AG04450 (cell line): ENCODE data around the gene RPL18A. TPM values are rescaled to one million over a fixed set of nuclear protein-coding genes. Genes with fewer than 3 reads are reported as not detected.

Experiments
- CTCF ChIA-PET: fragments of 300-600, 350-600 bp; formaldehyde crosslinking; extraction: SDS; loops from one replicate; lab custom pipeline; 2022; ENCODE audit warnings: antibody characterized with exemption, inconsistent platforms; lab: Charles Lee
- POLR2A ChIA-PET: fragments of 350-600 bp; formaldehyde crosslinking; extraction: SDS; loops from one replicate; lab custom pipeline; 2021; ENCODE audit warnings: antibody characterized with exemption, inconsistent platforms; lab: Yijun Ruan, JAX
- DNase-seq: peaks from one replicate; pipeline ENCODE4 v3.0.0-alpha.2; 2011; ENCODE audit warnings: low read depth, low spot score
- H3K27ac ChIP-seq: one replicate; pipeline ENCODE4 v1.5.1; 2012; ENCODE audit warnings: low read depth, low read length, control low read depth
- H3K27me3 ChIP-seq: one replicate; pipeline ENCODE4 v1.6.0; 2012; ENCODE audit warnings: low read length; ENCODE audit not compliant: control insufficient read depth, insufficient read depth
- H3K4me3 ChIP-seq: 2 replicates; pipeline ENCODE4 v1.5.1; 2011; ENCODE audit warnings: mild to moderate bottlenecking, low read depth, low read length, control low read depth
- H3K9me3 ChIP-seq: 2 replicates; pipeline ENCODE4 v1.5.1; 2012; ENCODE audit warnings: low read length; ENCODE audit not compliant: control insufficient read depth, insufficient read depth
- CTCF ChIP-seq: IDR thresholded peaks from 2 replicates; pipeline ENCODE4 v1.5.1; 2011; ENCODE audit warnings: low read depth, low read length, control low read depth, inconsistent platforms
- polyA plus RNA-seq: library from polyadenylated mRNA; depleted of rRNA; stranded (reverse); fragments of >200 nt; gene quantifications from 2 replicates; pipeline ENCODE4 v1.2.3, GENCODE V29; 2011

Gene RPL18A
- polyA plus RNA-seq, 1 experiment = 890 TPM

DNA sequence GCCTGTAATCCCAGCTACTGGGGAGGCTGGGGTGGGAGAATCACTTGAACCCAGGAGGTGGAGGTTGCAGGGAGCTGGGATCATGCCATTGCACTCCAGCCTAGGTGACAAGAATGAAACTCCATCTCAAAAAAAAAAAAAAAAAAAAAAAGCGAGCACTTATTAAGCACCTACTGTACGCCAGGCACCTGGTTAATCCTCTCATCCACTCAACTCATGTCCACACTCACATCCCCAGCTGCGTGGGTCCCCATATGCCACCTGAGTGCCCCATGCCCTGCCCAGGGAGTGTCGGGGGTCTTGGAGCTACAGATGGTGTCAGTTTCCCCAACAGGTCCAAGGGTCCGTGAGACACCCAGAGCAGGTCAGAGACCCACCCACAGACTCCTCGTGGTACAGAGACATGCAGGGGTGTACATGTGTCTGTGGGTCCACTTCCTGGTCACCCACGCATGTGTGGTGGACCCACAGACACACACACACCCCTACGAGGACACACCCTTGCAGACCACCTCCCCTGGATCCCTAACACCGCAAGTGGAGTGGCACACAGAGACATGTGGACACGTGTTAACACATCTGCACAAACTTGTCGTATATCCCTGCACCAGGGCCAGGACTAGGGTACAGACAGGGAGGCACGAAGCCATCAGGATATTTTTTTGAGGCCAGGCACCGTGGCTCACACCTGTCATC is 41.9 kb upstream of the RPL18A start:
- ChIA-PET CTCF (no interaction called here), POLR2A (no interaction called here)
- TF ChIP-seq CTCF = no peak
- Histone ChIP-seq H3K27ac (no peak overlapping the region), H3K27me3 (peaks cover 10% of the 10 kb centered on the region), H3K4me3 (no peak overlapping the region), H3K9me3 (no peaks in the 10 kb centered on the region; the same call in 1 of the 2 replicates)
- DNase-seq = no peak

DNA sequence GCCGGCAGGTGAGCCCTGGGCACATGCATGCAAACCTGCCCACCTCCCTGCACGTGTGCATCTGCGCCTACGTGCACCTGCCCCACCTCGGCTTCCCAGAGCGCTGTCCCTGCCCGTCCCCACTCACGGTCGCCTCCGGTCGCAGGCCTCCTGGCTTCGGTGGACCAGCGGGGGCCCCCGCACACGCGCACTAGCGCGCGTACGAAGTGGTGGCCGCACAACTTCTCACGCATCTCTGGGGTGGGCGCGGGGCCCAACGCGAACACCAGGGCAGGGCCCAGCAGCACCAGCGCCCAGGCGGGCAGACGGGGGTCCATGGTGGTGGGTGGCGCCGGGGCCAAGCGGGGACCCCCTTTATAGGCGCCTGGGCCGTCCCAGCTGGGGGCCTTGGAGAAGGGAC is 38.5 kb upstream of the RPL18A start, which contains the start of gene INSL3:
Gene INSL3 (minus strand): TSS at position 330 of the 400 bp plus-strand sequence. CDS start 13 bp downstream, at position 317.
- no peak for DNase-seq
- POLR2A ChIA-PET = no interaction called here
- H3K4me3 ChIP-seq = no peak within 1 kb of the TSS
- no peak within 1 kb of the TSS for H3K27ac ChIP-seq
- CTCF ChIA-PET = no interaction called here
- TF ChIP-seq CTCF = no peak
- peaks cover 28% of the 10 kb centered on the region for H3K27me3 ChIP-seq
- no peaks in the 10 kb centered on the region; the same call in 1 of the 2 replicates for H3K9me3 ChIP-seq

DNA sequence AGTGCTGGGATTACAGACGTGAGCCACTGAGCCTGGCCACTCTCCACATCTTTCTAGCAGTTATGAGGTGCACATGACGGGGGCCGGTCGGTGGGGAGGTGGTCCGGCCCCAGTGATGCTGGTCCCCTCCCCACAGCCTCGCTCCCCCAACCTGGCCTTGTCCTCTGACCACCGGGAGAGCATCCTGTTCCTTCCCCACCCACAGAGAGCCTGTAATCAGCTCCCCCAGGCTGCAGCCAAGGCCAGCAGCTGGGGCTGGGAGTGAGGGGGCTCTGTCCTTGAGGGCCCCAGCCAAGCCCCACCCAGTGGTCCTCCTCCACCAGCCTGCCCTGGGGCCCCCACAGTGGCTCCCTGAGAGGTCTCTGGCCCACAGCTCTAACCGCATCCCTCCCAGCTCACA is 35.4 kb upstream of the RPL18A start:
- ChIA-PET CTCF (no interaction called here), POLR2A (no interaction called here)
- TF ChIP-seq CTCF = no peak

GRCh38 chr19:17826508-17827056 is 33.1 kb upstream of the RPL18A start:
- H3K27ac ChIP-seq = no peak overlapping the region
- no peak overlapping the region for H3K4me3 ChIP-seq
- H3K9me3 ChIP-seq = peaks cover 6% of the 10 kb centered on the region; the same call in 1 of the 2 replicates
- TF ChIP-seq CTCF = no peak
- no peak for DNase-seq
- H3K27me3 ChIP-seq = peaks cover 20% of the 10 kb centered on the region
- POLR2A ChIA-PET = no interaction called here
- CTCF ChIA-PET = no interaction called here

More for the DNA sequence above, 35.4 kb upstream of the RPL18A start:
- Histone ChIP-seq H3K4me3 (no peak overlapping the region), H3K27ac (no peak overlapping the region), H3K27me3 (peaks cover 19% of the 10 kb centered on the region), H3K9me3 (no peaks in the 10 kb centered on the region)
- DNase-seq = no peak
